Endothelial cell of umbilical vein (primary cell): ENCODE measurements around the gene SAA2. TPM values are rescaled to one million over a fixed set of nuclear protein-coding genes. Genes with fewer than 3 reads are reported as not detected.

Source experiments
- BruUV-seq: library from RNA; stranded (reverse); fragments of 400-500 nt; replicated peaks from 2 replicates; lab custom pipeline; 2021; lab: Mats Ljungman, UMichigan
- CTCF ChIA-PET: fragments of 300-600, 350-600 bp; sonication (Branson Sonifier 250); formaldehyde crosslinking; loops from one replicate; lab custom pipeline; 2021; ENCODE audit warnings: antibody characterized with exemption, inconsistent platforms; lab: Charles Lee
- POLR2A ChIA-PET: fragments of 300-600, 350-600 bp; sonication (Branson Sonifier 250); formaldehyde crosslinking; loops from one replicate; lab custom pipeline; 2021; ENCODE audit warnings: antibody characterized with exemption, inconsistent platforms; lab: Charles Lee
- DNase-seq: peaks from one replicate; pipeline ENCODE4 v3.0.0-alpha.2; 2011; ENCODE audit warnings: low read depth, low spot score
- FAIRE-seq: peaks from 2 replicates; lab custom pipeline; 2011; peaks lifted over from hg19 to GRCh38; lab: Jason Lieb, UNC
- H2AFZ ChIP-seq: 2 replicates; pipeline ENCODE4 v1.6.0; 2012; ENCODE audit warnings: low read depth, low read length, control low read depth, inconsistent platforms
- H3K27ac ChIP-seq: 2 replicates; pipeline ENCODE4 v1.5.1; 2011; ENCODE audit warnings: low read depth, mild to moderate bottlenecking, control low read depth, low read length, moderate library complexity; ENCODE audit not compliant: insufficient read depth
- H3K27me3 ChIP-seq, 2 experiments: 2 replicates each; pipeline versions ENCODE4 v1.6.0 to v1.6.1; 2011; ENCODE audit warnings: low read length in 2 of 2, mixed read lengths in 1 of 2; ENCODE audit not compliant: control insufficient read depth in 2 of 2, insufficient read depth in 2 of 2
- H3K36me3 ChIP-seq, 2 experiments: 2 replicates in 1 of 2; 3 replicates in 1 of 2; pipeline ENCODE4 v1.5.1; 2011; ENCODE audit warnings: low read length in 2 of 2, mild to moderate bottlenecking in 1 of 2, moderate library complexity in 1 of 2; ENCODE audit not compliant: control insufficient read depth in 2 of 2, insufficient read depth in 2 of 2; ENCODE audit errors: extremely low read depth in 1 of 2
- H3K4me1 ChIP-seq: 3 replicates; pipeline ENCODE4 v1.5.1; 2011; ENCODE audit warnings: mild to moderate bottlenecking, low read length; ENCODE audit not compliant: control insufficient read depth, insufficient read depth; ENCODE audit errors: extremely low read depth
- H3K4me2 ChIP-seq: 2 replicates; pipeline ENCODE4 v1.6.1; 2011; ENCODE audit warnings: low read length, control low read depth, mixed read lengths; ENCODE audit not compliant: insufficient read depth
- H3K4me3 ChIP-seq, 3 experiments: fragments of 200-600 bp in 1 of 3; sonication (generic), shearing (Covaris generic) in 1 of 3; replicated peaks in 1 of 3; 2 replicates each; pipeline ENCODE4 v1.5.1; 2011 to 2016; ENCODE audit warnings: control low read depth in 3 of 3, low read length in 3 of 3, mild to moderate bottlenecking in 2 of 3, inconsistent platforms in 1 of 3, low read depth in 1 of 3, moderate library complexity in 1 of 3; ENCODE audit not compliant: insufficient read depth in 1 of 3
- H3K79me2 ChIP-seq: 2 replicates; pipeline ENCODE4 v1.6.0; 2012; ENCODE audit warnings: low read length, inconsistent platforms; ENCODE audit not compliant: control insufficient read depth, insufficient read depth
- H3K9ac ChIP-seq: replicated peaks from 2 replicates; pipeline ENCODE3; 2011; ENCODE audit warnings: low read length, control low read depth; ENCODE audit not compliant: insufficient read depth; ENCODE audit errors: extremely low read depth
- H3K9me1 ChIP-seq: replicated peaks from 3 replicates; pipeline ENCODE4 v1.6.0; 2011; ENCODE audit warnings: mild to moderate bottlenecking, low read length; ENCODE audit not compliant: control insufficient read depth, insufficient read depth; ENCODE audit errors: extremely low read depth
- H3K9me3 ChIP-seq: replicated peaks from 2 replicates; pipeline ENCODE4 v1.5.1; 2012; ENCODE audit warnings: low read length, inconsistent platforms; ENCODE audit not compliant: control insufficient read depth, insufficient read depth
- H4K20me1 ChIP-seq: replicated peaks from 2 replicates; pipeline ENCODE3; 2011; ENCODE audit warnings: mild to moderate bottlenecking, low read length; ENCODE audit not compliant: control insufficient read depth, insufficient read depth; ENCODE audit errors: extremely low read depth
- EZH2 ChIP-seq: IDR thresholded peaks from 2 replicates; pipeline ENCODE4 v1.6.1; 2012; ENCODE audit warnings: borderline replicate concordance, low read depth, mild to moderate bottlenecking, moderate library complexity, low read length, inconsistent platforms; ENCODE audit not compliant: severe bottlenecking
- FOS ChIP-seq: IDR thresholded peaks from 2 replicates; pipeline ENCODE4 v1.6.1; 2011; ENCODE audit warnings: mild to moderate bottlenecking, low read length, moderate library complexity, borderline replicate concordance; ENCODE audit not compliant: insufficient read depth
- GATA2 ChIP-seq: IDR thresholded peaks from 2 replicates; pipeline ENCODE4 v1.7.0; 2011; ENCODE audit warnings: low read depth, mild to moderate bottlenecking, moderate library complexity, mixed read lengths, low read length; ENCODE audit not compliant: insufficient read length, insufficient read depth
- JUN ChIP-seq: IDR thresholded peaks from 2 replicates; pipeline ENCODE4 v1.6.1; 2011; ENCODE audit warnings: borderline replicate concordance, low read depth; ENCODE audit not compliant: insufficient read length, insufficient read depth
- MYC ChIP-seq: IDR thresholded peaks from one replicate; pipeline ENCODE4 v1.6.1; 2011; ENCODE audit warnings: mild to moderate bottlenecking, low read depth, low read length
- POLR2A ChIP-seq: IDR thresholded peaks from 2 replicates; pipeline ENCODE4 v1.6.1; 2012; ENCODE audit warnings: low read depth, mild to moderate bottlenecking, control low read depth, low read length
- POLR2AphosphoS5 ChIP-seq: IDR thresholded peaks from 2 replicates; pipeline ENCODE4 v1.6.1; 2012; ENCODE audit warnings: low read depth, mild to moderate bottlenecking, control low read depth, low read length, moderate library complexity; ENCODE audit not compliant: insufficient read depth
- dilution Hi-C: fragments of 300-500 bp; cut with MboI; formaldehyde crosslinking; loops from one replicate; pipeline ENCODE4 v1.15.0; 2019; ENCODE audit warnings: low sequenced_read_pairs; ENCODE audit not compliant: extremely low pct_ligation_motif_present
- intact Hi-C: fragments of 100-400 bp; cut with micrococcal nuclease; formaldehyde crosslinking; loops from one replicate; pipeline ENCODE4 v1.10.0; 2022
- polyA plus RNA-seq, 4 experiments: library from polyadenylated mRNA; depleted of rRNA in 3 of 4; stranded (reverse) in 3 of 4; unstranded in 1 of 4; fragments of >200 nt; gene quantifications; 2 replicates each; pipeline versions ENCODE4 v1.2.1 to v1.2.3, GENCODE V29; 2011 to 2012; ENCODE audit warnings: missing spikeins in 1 of 4
- total RNA-seq: library from RNA; stranded (reverse); gene quantifications from 2 replicates; pipeline ENCODE4 v1.2.3, GENCODE V29; 2021
- TF ChIP-seq, protein P1 (sequence below), 2 donors: IDR thresholded peaks; 1 replicate in 1 of 2; 2 replicates in 1 of 2; pipeline ENCODE4 v1.5.1; 2011; ENCODE audit warnings: low read length in 2 of 2, mild to moderate bottlenecking in 2 of 2, moderate library complexity in 2 of 2, control low read depth in 1 of 2, inconsistent platforms in 1 of 2, low read depth in 1 of 2; ENCODE audit not compliant: insufficient read depth in 1 of 2; ENCODE audit errors: extremely low read depth in 1 of 2
- TF ChIP-seq, protein P2 (sequence below): IDR thresholded peaks from 2 replicates; pipeline ENCODE4 v1.6.1; 2011; ENCODE audit not compliant: insufficient read depth, insufficient read length

The SAA2 gene
- total and polyA plus RNA-seq, 2 donors (not counting 3 experiments of a cell fraction or from before 2014, with no cell fraction given): not detected

DNA sequence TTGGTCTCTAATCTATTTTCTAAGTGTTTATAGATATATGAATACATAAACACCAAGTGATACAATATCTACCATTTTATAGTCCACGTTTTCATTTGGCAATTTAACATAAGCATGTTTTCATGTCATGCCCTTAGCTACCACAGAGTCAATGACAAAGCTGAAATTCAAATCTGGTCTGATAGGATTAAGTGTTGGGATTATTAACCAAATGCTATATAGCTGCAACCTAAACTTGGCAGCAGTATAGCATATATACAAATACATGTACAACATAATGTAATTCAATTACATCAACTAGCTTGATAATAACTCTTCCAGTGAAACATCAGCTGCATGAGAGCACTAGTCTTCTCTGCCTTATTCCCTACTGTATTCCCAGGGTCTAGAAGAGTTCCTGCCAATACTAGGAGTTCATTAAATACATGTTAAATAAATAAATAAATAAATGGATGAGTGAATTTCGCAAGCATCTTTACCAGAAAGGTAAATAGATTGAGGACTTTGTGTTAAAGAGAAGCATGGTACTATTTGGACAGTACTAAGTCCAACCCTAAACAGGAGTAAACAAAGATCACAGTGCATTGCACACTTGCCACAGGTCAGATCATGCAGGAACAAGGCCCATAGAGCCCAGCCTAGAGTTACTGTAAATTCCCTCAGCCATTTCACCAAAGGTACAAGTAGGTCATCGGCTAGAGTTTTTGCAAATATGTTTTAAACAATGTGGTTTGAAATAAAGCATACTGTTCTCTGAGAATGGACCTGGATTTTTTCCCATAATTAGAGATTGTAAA is 24.7 kb downstream of the SAA2 start:
- no peaks in the 10 kb centered on the region for H4K20me1 ChIP-seq
- H3K4me1 ChIP-seq: no peaks in the 10 kb centered on the region
- H2AFZ ChIP-seq: no peak overlapping the region
- ChIA-PET POLR2A (no interaction called here), CTCF (interaction anchor here (1.2 to 1.8 kb wide), 3 partner anchors 20 to 108 kb away, joined by 4 to 7 read pairs (median 4); no protein-coding TSS in a partner anchor)
- H3K4me3 ChIP-seq: no peak overlapping the region
- intact Hi-C loops (no loop called here), dilution Hi-C loops (no loop called here)
- H3K36me3 ChIP-seq: no peaks in the 10 kb centered on the region
- no peaks in the 10 kb centered on the region for H3K9me3 ChIP-seq
- H3K27ac ChIP-seq: no peak overlapping the region
- TF ChIP-seq POLR2A (no peak), GATA2 (no peak), EZH2 (no peak), JUN (no peak), FOS (no peak), MYC (no peak), POLR2AphosphoS5 (no peak)
- TF ChIP-seq, protein P1, sequence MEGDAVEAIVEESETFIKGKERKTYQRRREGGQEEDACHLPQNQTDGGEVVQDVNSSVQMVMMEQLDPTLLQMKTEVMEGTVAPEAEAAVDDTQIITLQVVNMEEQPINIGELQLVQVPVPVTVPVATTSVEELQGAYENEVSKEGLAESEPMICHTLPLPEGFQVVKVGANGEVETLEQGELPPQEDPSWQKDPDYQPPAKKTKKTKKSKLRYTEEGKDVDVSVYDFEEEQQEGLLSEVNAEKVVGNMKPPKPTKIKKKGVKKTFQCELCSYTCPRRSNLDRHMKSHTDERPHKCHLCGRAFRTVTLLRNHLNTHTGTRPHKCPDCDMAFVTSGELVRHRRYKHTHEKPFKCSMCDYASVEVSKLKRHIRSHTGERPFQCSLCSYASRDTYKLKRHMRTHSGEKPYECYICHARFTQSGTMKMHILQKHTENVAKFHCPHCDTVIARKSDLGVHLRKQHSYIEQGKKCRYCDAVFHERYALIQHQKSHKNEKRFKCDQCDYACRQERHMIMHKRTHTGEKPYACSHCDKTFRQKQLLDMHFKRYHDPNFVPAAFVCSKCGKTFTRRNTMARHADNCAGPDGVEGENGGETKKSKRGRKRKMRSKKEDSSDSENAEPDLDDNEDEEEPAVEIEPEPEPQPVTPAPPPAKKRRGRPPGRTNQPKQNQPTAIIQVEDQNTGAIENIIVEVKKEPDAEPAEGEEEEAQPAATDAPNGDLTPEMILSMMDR (IDR thresholded peaks at IDR 0.05; ENCODE audit: extremely low read depth in 1 of 2, insufficient read depth in 1 of 2, low read depth in 1 of 2, low read length in 2 of 2): no peak
- TF ChIP-seq, protein P2, sequence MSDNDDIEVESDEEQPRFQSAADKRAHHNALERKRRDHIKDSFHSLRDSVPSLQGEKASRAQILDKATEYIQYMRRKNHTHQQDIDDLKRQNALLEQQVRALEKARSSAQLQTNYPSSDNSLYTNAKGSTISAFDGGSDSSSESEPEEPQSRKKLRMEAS: no peak
- no peaks in the 10 kb centered on the region for H3K79me2 ChIP-seq
- no peak overlapping the region for H3K4me2 ChIP-seq
- H3K9me1 ChIP-seq: no peaks in the 10 kb centered on the region
- H3K27me3 ChIP-seq: no peaks in the 10 kb centered on the region
- no peak for FAIRE-seq
- no TSS peak for BruUV-seq
- H3K9ac ChIP-seq: no peak overlapping the region
- no peak for DNase-seq
